Upper lobe of left lung (tissue), 6 donors: Measurements from ENCODE around the gene OTOS. TPM values are rescaled to one million over a fixed set of nuclear protein-coding genes. Genes with fewer than 3 reads are reported as not detected.

Experiments
- ATAC-seq, 2 donors: fragments of 200-7000 bp; cut with Tn5 transposase; one replicate each; pipeline ENCODE4 v1.9.1; 2022; ENCODE audit warnings: mild to moderate bottlenecking in 2 of 2, moderate library complexity in 2 of 2; ENCODE audit not compliant: low FRiP score in 2 of 2
- DNase-seq, 2 donors: peaks; one replicate each; pipeline ENCODE4 v3.0.0-alpha.2; 2019 to 2020
- H3K27ac ChIP-seq, 4 donors: fragments of 200-600 bp; sonication (generic); one replicate each; pipeline ENCODE4 v1.5.1; 2016 to 2019
- H3K27me3 ChIP-seq, 4 donors: fragments of 200-600 bp; sonication (generic); one replicate each; pipeline ENCODE4 v1.5.1; 2017 to 2019
- H3K36me3 ChIP-seq, 4 donors: fragments of 200-600 bp; sonication (generic); one replicate each; pipeline ENCODE4 v1.5.1; 2016 to 2019
- H3K4me1 ChIP-seq, 4 donors: fragments of 200-600 bp; sonication (generic); one replicate each; pipeline ENCODE4 v1.5.1; 2018 to 2019
- H3K4me3 ChIP-seq, 4 donors: fragments of 200-600 bp; sonication (generic); one replicate each; pipeline ENCODE4 v1.5.1; 2017 to 2019; ENCODE audit warnings: mild to moderate bottlenecking in 2 of 4, moderate library complexity in 1 of 4
- H3K9me3 ChIP-seq, 4 donors: fragments of 200-600 bp; sonication (generic); one replicate each; pipeline ENCODE4 v1.5.1; 2018 to 2019
- EP300 ChIP-seq, 4 donors: sonication (generic); formaldehyde crosslinking; IDR thresholded peaks; one replicate each; pipeline ENCODE4 v1.5.1; 2017; ENCODE audit warnings: antibody characterized with exemption in 4 of 4, control low read depth in 2 of 4
- POLR2A ChIP-seq, 4 donors: fragments of 450-650 bp; IDR thresholded peaks; one replicate each; pipeline ENCODE4 v1.5.1; 2016 to 2017; ENCODE audit warnings: antibody characterized with exemption in 4 of 4, mild to moderate bottlenecking in 2 of 4
- POLR2AphosphoS5 ChIP-seq, 2 donors: sonication (generic); formaldehyde crosslinking; IDR thresholded peaks; one replicate each; pipeline ENCODE4 v1.5.1; 2017; ENCODE audit warnings: antibody characterized with exemption in 2 of 2
- WGBS, 2 donors: methylation state at CpG; one replicate each; pipeline ENCODE4 v1.1.5; 2017 to 2018; 5-methylcytosine and 5-hydroxymethylcytosine counted together
- total RNA-seq, 6 donors: library from RNA; depleted of rRNA in 4 of 6; stranded (reverse); fragments of >200 nt in 4 of 6; gene quantifications; one replicate each; pipeline versions ENCODE4 v1.1.0 to v1.2.1, GENCODE V29; 2016 to 2021
- TF ChIP-seq, protein P1 (sequence below), 6 experiments: fragments of 450-650 bp in 4 of 6; fragments of 200-600 bp in 2 of 6; sonication (generic) in 2 of 6; IDR thresholded peaks; one replicate each; pipeline ENCODE4 v1.5.1; 2016 to 2019; ENCODE audit warnings: antibody characterized with exemption in 6 of 6
- donor health status: DM: no; HTN: no; CAD: no; lungs with moderate emphysema.
- donor health status: DM: no; HTN: yes; CAD: no; lungs with severe emphysema.

The OTOS gene
- total RNA-seq, 6 donors from 2014 or later, result not detected

DNA sequence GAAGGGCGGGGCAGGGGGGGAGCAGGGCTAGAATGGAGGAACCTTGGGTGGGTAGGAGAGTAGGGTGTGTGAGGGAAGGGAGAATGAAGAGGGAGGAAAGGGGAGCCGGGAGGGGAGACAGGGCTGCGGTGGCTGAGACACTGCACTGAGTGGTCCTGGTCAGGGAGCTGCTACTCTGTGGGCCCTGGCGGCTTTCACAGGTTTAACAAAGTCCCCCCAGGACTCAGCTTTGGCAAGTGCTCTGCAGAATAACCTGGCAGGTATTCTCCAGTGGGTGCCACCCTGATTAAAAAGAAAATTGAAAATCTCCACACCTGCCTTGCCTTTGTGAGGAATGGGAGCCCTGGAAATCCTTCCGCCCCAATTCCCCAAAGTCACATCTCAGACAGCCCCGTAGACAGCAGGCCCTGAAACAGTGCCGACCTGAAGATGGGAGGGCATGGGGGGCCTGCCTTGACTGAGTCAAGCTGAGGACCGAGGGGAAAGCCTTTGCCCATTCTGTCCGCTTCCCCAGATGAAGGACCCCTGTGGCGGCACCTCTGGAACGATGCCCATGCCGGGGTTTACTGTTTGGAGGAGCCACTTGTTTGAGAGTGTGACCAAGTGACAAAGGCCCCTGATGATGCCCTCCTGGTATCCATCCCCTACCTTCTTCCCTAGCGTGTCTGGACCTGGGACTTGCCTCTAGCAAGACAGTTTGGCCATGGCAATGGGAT lies 43.6 kb upstream of the OTOS start:
- no peaks in the 10 kb centered on the region for H3K36me3 ChIP-seq
- WGBS, 2 donors, result 67 to 86% methylated on average over 13 of the region's 13 CpGs
- no peak overlapping the region for H3K27ac ChIP-seq
- H3K4me1 ChIP-seq, result no peaks in the 10 kb centered on the region
- no peak for DNase-seq
- no peak for TF ChIP-seq POLR2AphosphoS5 (IDR thresholded peaks at IDR 0.05)
- TF ChIP-seq EP300 (IDR thresholded peaks at IDR 0.05), result no peak
- no peak for TF ChIP-seq POLR2A (IDR thresholded peaks at IDR 0.05)
- TF ChIP-seq, protein P1, sequence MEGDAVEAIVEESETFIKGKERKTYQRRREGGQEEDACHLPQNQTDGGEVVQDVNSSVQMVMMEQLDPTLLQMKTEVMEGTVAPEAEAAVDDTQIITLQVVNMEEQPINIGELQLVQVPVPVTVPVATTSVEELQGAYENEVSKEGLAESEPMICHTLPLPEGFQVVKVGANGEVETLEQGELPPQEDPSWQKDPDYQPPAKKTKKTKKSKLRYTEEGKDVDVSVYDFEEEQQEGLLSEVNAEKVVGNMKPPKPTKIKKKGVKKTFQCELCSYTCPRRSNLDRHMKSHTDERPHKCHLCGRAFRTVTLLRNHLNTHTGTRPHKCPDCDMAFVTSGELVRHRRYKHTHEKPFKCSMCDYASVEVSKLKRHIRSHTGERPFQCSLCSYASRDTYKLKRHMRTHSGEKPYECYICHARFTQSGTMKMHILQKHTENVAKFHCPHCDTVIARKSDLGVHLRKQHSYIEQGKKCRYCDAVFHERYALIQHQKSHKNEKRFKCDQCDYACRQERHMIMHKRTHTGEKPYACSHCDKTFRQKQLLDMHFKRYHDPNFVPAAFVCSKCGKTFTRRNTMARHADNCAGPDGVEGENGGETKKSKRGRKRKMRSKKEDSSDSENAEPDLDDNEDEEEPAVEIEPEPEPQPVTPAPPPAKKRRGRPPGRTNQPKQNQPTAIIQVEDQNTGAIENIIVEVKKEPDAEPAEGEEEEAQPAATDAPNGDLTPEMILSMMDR (IDR thresholded peaks at IDR 0.05), result no peak
- H3K4me3 ChIP-seq, result no peak overlapping the region
- peak; percentile 20 to 28 for ATAC-seq
- no peaks in the 10 kb centered on the region for H3K27me3 ChIP-seq
- H3K9me3 ChIP-seq, result no peaks in the 10 kb centered on the region

DNA sequence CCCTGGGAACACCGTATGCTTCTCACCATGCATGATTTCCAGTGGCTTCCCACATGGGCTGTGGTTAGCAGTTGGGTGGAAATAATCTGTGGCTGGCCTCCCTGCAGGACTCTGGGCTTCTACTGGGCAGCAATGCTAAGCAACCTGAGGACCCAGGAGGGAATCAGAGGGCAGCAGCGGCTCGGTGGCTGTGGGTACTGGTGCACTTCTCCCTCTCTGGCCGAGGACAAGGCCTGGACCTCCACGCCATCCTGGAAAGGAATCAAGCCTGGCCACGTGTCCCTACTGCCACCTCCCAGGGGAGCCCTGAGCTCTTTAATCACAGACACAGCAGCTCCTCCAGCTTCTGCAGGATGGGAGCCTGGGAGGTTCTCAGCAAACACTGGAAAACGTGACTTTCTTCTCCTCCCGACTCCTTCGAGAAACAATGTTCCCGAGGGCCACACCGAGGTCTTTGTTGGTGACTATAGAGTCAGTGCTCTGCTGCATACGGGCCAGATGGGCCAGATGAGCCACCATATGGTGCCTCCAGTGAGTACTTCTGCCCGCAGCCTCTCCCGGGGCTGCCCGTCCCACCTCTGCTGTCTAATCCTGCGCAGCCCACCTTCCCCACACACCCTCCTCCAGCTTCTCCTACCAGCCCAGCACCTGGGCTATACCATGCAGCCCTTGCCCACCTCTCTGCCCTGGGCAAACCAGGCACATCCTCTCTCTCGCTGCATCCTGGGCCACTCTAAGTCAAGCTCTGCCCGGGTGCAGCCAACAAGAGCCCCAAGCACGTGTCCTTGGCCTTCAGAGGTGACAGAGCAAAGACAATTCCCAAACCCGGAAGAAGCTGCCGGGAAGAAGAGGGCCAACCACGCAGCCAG lies 42.8 kb upstream of the OTOS start:
- TF ChIP-seq, protein P1 (IDR thresholded peaks at IDR 0.05), result no peak
- no peak for TF ChIP-seq EP300 (IDR thresholded peaks at IDR 0.05)
- TF ChIP-seq POLR2AphosphoS5 (IDR thresholded peaks at IDR 0.05), result no peak
- TF ChIP-seq POLR2A (IDR thresholded peaks at IDR 0.05), result no peak
- Histone ChIP-seq H3K36me3 (no peaks in the 10 kb centered on the region), H3K27ac (no peak overlapping the region), H3K9me3 (no peaks in the 10 kb centered on the region), H3K4me3 (no peak overlapping the region), H3K4me1 (no peaks in the 10 kb centered on the region), H3K27me3 (no peaks in the 10 kb centered on the region)
- ATAC-seq (no peak), DNase-seq (no peak)
- WGBS, 2 donors, result 74 to 78% methylated on average over 11 to 22 of the region's 22 CpGs

DNA sequence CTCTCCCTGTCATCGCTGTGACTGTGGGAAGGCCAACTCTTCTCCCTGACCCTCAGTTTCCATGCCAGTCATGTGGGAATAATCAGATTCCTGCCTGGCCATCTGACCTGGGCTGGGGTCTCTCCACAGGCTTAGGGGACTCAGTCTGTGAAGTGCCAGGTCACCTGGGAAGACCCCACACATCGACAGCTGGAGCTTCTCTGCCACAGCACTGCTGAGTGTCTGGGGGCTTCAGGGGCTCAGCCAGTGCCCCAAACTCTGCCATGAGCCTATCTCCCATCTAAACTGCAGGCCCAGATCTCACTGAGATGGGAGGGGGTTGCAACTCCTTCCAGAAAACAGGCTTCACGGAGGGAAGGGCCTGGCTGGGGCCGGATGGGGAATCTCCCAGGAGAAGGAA lies 42.0 kb upstream of the OTOS start:
- Histone ChIP-seq H3K27ac (no peak overlapping the region), H3K4me3 (no peak overlapping the region), H3K9me3 (no peaks in the 10 kb centered on the region), H3K27me3 (no peaks in the 10 kb centered on the region), H3K4me1 (no peaks in the 10 kb centered on the region), H3K36me3 (no peaks in the 10 kb centered on the region)
- no peak for ATAC-seq
- TF ChIP-seq POLR2AphosphoS5 (IDR thresholded peaks at IDR 0.05) (no peak), EP300 (IDR thresholded peaks at IDR 0.05) (no peak)
- TF ChIP-seq, protein P1 (IDR thresholded peaks at IDR 0.05), result no peak
- no peak for DNase-seq
- WGBS, 2 donors, result 65% methylated on average over 4 of the region's 4 CpGs; no CpG with 5 or more reads in 1 of the 2 donors

DNA sequence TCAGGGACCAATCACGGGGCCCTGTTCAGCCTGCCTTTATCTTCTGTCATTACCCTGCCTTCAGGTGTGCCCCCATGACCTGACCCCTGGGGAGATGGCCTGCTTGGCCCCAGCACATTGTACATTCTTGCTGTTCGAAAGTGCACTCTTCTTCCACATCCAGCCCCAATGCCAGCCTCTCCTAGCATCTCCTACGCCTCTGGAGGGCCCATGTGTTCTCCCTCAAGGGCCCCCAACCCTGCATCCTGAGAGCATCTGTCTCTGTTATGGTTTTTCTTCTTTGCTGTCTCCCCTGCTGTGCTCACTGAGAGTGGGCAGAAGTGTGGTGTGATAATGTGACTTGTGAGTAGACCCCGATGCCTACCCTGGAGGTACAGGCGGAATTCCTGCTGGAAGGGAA lies 41.5 kb upstream of the OTOS start:
- no peaks in the 10 kb centered on the region for H3K9me3 ChIP-seq
- no peaks in the 10 kb centered on the region for H3K36me3 ChIP-seq
- 73 to 74% methylated on average over 5 of the region's 5 CpGs for WGBS, 2 donors
- no peaks in the 10 kb centered on the region for H3K27me3 ChIP-seq
- no peak for ATAC-seq
- TF ChIP-seq POLR2A (IDR thresholded peaks at IDR 0.05) (no peak), POLR2AphosphoS5 (IDR thresholded peaks at IDR 0.05) (no peak), EP300 (IDR thresholded peaks at IDR 0.05) (no peak)
- TF ChIP-seq, protein P1 (IDR thresholded peaks at IDR 0.05), result no peak
- H3K4me1 ChIP-seq, result no peaks in the 10 kb centered on the region
- no peak overlapping the region for H3K4me3 ChIP-seq
- no peak for DNase-seq
- H3K27ac ChIP-seq, result no peak overlapping the region
